Measurements from ENCODE around the gene MEOX2.

The MEOX2 gene

DNA sequence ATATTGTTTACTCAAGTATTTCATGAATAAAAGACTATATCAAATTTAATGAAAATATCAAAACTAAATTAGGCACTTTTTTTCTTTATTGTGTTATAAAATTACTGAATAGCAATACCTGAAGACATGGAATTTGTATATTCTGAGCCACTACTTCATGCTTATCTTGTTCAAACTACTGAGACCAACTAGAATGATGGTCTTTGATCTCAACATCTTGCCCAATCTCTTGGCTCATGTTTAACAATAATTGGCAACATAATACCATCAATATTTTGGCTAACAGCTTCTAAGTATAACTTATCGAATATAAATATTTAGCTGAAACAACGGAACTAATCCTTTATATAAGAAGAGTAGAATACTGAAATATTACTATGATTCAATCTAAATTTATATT, 68.2 kb downstream of the MEOX2 start:
- DNase-seq (ENCODE audit: low read depth in 4 of 4, low spot score in 1 of 4), result no peak

DNA sequence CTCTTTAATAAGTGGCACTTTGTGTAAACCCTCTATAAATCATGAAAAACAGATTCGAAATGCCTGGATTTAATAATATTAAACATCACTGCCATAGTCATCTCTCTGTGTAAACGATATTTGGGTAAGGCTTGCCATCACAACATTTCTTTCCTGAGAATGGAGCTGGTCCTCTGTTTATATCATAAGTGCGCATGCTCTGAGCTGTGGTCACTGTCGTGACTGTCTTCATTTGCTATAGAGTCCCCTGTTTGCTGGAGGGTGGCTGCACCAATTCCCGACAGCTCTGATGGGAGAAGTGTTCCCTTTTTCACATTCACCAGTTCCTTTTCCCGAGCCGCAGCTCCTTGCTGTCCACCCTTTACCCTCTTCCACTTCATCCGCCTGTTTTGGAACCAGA, 74.3 kb downstream of the MEOX2 start:
- DNase-seq (ENCODE audit: low read depth in 4 of 4, low spot score in 1 of 4), result no peak

DNA sequence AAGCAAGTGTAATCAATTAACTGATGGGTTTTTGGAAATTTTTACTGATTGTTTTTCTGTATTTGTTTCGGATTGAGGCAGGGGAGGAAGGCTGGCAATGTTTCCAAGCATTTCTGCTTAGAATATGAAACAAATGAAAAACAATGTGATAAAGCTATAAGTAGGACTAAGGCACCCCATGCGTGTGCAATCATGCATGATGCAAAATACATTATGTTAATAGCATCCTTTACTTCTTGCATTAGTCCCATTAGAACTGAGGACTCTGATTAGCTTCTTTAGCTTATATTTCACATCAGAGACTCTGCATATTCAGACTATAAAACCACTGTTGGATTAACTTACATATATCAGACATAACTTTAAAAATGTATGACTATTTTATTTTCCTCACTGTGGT, 76.0 kb downstream of the MEOX2 start:
- DNase-seq (ENCODE audit: low read depth in 4 of 4, low spot score in 1 of 4), result no peak

DNA sequence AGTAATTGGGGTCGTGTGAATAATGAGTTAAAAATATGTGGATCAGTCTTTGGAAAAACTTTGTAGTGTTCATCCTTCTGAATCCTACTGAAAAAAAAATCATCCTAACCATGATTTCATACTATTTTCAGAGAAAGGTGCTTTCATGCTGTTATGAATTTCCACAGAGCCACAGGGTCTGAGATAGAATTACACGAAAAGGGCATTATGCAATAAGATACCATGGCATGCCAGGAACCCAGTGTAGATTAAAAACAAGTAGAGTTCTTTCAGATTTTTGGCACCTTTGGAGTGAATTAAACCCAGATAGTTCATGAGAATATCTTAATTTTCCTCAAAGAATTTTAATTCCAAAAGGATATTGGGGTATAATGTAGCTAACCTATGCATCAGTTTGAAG, 77.2 kb downstream of the MEOX2 start:
- no peak for DNase-seq (ENCODE audit: low read depth in 4 of 4, low spot score in 1 of 4)

DNA sequence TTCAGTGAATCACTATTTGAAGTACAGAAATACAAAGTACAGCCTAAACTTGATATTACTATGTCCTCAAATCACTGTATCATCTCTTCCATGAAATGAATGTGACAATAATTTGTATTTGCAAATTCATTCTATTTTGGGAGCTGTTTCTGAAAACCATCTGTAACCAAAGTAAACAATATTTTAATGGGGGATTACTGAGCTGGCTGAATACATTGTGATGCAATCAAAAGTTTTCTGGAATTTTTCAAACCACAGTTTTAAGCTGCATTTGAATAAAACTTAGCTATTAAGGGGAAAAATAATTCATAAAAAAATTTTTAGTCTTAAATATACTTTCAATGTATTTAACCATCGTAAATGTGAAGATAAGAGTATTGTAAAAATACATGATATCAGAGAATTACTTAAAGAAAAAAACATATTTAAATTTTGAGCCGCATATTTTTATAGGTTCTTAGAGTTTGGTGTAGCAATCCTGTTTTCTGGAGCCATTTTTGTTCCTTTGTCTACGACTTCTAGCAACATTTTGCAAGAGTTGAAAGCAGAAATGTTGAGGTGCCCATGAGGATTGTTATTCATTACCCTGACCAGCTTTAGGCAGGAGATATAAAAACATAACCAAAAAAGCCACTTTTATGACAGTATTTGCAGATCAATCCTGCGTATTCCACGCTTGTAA, 78.8 kb downstream of the MEOX2 start:
- no peak for DNase-seq (ENCODE audit: low read depth in 4 of 4, low spot score in 1 of 4)

DNA sequence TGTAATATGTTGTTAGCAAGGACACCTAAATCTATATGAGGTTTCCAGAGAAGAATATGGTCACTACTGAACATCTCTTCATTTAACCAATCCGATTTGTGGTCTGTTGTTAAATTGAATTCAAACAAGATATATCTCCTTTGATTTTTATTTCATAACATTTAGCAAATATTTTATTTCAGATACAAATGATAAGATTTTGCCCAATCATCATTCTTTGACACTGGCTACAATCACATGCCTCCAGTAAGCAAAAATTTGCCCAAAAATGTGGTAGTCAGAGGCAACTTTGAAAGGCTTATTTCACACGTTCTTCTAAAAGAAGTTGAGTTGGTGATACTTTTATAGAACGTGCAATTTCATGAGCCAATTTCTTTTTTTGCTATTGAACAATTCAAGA, 79.9 kb downstream of the MEOX2 start:
- no peak for DNase-seq (ENCODE audit: low read depth in 4 of 4, low spot score in 1 of 4)

DNA sequence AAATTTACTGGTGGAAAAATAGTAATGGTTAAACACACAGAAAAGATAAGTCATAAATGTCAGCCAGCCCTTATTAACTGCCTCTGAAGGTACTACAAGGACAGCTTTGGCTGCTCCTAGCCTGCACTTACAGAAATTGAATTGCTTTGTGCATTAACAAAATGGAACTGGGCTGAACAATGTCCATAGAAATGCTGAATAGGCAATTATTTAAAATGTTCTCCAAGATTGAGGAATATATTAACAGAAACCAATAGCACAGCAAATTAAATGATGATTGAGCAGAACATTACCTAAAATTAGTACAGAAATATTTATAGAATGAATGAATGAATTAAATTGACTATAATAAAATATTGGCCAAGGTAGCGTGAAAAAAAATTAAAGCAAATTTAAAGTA, 82.3 kb downstream of the MEOX2 start:
- DNase-seq (ENCODE audit: low read depth in 4 of 4, low spot score in 1 of 4), result no peak

DNA sequence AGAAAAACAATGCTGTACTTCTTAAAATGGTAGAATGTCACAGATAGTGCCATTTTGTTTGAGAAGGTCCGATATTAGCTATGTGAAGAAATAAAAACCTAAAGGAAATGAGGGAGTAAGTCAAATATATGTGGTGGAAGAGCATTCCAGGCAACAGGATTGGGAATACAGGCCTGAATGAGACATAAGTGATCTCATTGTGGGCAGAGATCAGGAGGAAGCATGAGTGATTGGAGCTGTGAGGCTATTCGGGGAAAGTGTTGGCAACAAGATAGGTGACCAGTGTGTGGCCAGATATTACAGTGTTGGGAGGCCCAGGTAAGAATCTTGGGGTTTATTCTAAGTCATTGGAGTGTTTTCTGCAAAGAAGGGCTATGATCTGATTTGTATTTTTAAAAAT, 83.4 kb downstream of the MEOX2 start:
- no peak for DNase-seq (ENCODE audit: low read depth in 4 of 4, low spot score in 1 of 4)

DNA sequence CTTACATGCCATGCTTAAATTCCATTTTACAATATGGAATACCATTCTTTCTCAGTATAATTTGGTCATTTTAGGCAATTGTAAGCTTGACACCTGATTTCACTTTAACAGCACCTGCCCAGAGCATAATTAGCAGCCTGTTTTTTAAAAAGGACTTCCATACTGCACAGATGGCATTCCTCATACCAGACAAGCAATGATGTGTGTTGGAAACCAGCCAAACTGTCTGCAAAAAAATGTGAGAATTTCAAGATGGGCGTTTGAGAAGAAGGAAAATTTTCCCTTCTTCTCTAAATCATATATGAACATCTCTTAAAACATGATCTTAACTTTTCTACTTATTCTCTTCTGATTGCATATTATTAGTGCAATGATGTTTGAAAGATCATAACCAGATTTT, 84.2 kb downstream of the MEOX2 start:
- DNase-seq (ENCODE audit: low read depth in 4 of 4, low spot score in 1 of 4), result no peak

DNA sequence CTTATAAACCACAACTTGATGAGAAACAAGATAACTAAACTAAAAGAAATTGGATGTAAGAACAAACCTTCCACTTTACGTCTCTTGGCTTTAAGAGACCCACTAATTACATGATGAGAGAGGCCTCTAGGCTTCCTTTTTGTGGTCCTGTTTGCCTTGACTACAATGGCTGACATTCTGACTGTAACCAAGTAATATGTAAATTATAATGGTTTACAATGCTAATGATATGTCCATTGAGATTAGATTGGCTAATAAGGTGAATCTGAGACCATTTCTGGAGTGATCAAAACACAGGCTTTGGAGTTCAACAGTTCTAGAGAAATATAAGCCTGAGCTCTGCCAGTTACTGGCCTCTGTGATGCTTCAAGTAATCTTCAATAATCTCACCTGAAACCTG, 85.3 kb downstream of the MEOX2 start:
- DNase-seq (ENCODE audit: low read depth in 4 of 4, low spot score in 1 of 4), result no peak

DNA sequence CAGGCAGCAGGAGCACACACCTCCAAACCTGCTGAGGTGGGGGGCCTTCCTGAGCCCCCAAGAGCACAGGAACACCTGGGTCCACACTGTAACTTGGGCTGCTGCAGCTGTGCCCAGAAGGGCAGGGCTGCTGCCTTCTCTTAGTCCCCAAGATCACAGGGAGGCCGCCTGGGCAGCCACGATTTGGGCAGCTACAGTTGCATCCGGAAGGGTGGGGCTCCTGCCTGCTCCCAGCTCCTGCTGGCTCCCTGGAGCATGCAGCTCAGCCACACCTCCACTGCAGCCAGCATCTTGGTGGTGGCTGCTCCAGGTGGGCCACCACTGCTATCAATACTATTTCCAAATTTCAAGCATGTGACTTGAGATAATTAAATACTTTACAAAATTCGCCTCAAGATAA, 86.2 kb downstream of the MEOX2 start:
- DNase-seq (ENCODE audit: low read depth in 4 of 4, low spot score in 1 of 4), result no peak

DNA sequence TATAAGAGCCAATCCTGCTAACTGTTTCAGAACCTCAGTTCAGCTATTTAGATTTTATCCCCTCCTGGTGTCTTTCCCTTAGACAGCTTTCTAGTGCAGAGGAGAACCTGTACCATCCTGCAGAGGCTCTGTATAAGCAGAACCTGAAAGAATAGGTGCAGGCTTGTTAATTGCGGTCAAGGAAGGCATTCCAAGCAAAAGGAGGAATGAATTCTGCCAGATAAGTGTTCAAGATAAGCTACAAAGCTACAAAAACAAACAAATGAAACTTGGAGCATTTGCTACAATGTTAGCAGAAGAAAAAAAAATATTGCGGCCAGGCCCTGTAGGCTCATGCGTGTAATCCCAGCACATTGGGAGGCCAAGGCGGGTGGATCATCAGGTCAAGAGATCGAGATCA, 92.0 kb downstream of the MEOX2 start:
- DNase-seq (ENCODE audit: low read depth in 4 of 4, low spot score in 1 of 4), result no peak

DNA sequence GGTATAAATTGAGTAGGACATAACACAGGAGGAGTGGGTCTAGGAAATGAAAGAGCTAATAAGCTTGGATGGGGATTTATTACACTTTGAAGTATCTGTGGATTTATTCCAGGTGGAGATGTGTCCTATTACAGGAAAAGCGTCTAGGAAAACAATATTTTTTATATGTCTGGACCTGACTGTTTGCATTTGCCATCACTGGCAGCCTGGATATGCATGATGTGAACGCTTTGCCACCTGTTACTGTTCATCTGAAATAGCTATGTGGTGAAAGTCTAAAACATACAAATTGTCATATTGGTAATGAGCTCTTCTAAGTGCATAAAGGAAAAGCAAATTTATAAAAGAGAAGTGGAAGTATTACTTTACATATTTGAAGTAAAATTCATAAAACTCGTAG, 93.1 kb downstream of the MEOX2 start:
- DNase-seq (ENCODE audit: low read depth in 4 of 4, low spot score in 1 of 4), result no peak

DNA sequence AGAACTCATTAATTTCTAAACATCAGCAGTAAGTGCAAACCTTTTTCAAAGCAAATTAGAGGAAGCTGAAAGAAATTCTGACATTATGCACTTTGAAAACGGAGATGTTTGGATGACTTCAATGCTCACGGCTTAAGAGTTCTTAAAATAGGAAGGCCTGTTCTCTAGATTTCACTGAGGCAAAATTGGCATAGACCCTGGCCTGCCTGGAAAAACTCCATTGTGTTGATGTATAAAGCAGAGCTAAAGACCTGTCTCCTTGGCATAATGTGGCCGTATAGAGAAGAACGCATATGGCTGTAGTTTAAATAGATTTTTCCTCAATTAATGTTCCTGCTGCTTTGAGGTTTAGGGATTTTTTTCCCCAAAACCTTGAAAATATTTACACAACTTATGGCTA, 100.2 kb downstream of the MEOX2 start:
- no peak for DNase-seq (ENCODE audit: low read depth in 4 of 4, low spot score in 1 of 4)

DNA sequence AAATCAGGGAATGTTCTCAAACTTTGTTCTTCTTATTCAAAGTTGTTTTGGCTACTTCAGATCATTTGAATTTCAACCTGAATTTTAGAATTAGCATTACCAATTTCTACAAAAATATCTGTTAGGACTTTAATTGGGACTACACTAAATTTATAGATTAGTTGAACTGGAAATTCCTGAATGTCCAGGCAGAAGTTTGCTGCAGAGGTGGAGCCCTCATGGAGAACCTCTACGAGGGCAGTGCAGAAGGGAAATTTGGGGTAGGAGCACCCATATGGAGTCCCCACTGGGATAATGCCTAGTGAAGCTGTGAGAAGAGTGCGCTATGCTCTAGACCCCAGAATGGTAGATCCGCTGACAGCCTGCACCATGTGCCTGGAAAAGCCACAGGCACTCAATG, 101.9 kb downstream of the MEOX2 start:
- no peak for DNase-seq (ENCODE audit: low read depth in 4 of 4, low spot score in 1 of 4)

DNA sequence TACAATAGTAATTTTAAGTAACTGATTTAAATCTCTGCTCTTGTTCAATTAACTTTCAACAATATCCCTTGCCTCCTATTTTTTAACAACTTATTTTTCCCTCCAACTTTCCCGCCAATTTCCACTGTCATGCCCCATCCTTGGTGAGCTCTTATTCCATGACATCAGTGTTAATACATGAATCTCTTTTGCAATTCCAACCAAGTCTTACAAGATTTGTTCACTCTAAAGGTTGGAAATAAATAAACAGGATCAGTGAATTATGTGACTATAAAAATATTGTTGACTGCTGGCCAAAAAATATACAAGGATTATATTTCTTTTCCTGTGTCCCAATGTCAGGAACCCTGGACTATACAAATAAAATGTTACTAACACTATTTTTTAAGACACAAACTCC, 103.7 kb downstream of the MEOX2 start:
- no peak for DNase-seq (ENCODE audit: low read depth in 4 of 4, low spot score in 1 of 4)

DNA sequence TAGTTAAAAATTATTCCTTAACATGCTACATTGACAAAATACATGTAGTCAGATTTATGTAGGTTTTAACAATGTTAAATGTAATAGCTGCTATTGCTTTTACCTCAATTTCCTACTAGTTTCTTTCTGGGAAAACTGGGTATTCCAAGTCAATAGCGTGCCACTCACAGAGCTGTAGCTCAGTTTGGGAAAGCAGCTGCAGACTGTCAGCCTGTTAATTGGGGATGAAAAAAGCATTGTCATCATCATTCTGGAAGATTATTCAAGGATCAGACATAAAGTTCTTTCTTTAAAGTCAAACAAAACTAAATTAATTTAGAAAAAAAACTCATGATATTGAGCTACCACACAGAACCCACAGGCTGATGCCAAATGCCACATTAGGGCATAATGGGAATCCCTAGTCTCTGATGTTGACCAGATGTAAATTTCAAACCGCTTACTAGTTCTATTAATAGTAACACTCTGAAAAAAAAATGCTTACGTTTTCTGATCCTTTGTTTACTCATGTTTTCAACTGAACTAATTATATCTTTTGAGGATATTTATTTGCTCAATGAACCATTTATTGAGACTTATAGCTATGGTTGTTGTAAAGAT, 105.0 kb downstream of the MEOX2 start:
- DNase-seq (ENCODE audit: low read depth in 4 of 4, low spot score in 1 of 4), result no peak

DNA sequence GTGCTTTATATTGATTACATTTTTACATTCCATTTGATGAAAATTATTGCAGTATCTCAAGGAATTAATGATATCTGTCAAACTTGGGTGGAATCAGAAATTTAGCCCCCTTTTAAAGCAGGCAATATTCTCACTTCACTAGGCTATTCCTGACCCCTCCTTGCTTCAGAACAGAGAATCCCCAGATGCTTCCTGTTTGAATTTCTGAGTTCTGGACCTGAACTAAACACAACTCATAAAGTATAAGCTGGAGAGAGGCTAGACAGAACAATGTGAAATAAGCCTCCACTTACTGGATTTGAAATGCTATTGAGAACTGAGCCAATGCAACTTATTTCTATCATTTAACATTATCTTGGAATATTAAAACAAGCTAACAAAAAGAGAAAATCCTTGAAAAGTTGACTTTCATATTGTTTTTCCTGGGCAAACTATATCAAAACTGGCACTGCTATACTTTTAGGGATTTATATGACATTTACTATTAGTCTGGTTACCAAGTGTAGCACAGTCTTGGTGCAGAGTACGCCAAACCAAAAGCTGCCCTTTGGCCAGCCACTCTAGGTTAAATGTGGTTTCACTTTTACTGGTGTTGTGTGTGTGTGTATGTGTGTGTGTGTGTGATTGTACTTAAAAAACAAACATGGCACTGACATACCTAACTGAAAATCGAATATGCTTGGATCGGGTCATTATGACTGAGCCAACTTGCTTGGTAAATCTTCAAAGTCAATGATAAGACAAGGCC, 105.7 kb downstream of the MEOX2 start:
- DNase-seq (ENCODE audit: low read depth in 4 of 4, low spot score in 1 of 4), result no peak

DNA sequence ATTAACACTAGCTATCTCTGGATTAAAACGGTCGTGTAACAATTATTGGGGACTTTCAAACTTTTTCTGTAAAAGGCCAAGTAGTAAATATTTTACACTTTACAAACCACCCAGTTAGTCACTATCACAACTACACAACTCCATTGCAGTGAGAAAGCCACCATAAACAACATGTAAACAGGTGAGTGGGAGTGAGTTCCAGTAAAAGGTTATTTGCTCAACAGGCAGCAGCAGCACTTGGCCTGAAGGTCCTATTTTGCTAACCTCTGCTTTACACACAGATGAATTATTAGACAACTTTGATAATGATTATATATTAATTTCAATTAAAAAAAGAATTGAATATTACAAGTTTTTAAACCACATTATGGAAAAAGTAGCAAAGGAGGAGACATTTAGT, 108.9 kb downstream of the MEOX2 start:
- no peak for DNase-seq (ENCODE audit: low read depth in 4 of 4, low spot score in 1 of 4)

DNA sequence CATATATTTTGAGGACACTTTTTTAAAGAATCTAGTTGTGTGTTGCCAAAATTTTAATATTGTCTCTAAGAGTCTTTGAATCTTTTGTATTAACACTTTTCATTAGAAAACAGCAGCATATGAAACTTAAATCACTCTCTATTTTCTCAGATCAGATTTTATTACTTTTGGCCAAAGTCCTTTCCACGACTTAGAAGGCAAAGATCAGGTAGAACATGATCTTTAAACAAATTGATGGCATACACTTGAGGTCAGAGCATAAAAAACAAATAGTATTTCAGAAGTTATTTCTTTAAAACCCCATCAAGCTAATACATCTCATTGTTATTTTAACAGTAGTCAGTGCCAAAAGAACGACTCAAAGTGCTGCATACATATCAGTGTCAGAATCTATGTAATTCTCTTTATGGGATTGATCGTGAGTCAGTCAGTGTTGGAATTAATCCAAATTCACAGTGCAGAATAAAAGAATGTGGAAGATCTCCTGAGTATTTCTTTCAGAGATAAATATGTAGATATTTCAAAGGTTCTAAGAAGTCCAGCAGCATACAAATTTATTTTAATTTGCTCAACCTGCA, 115.1 kb downstream of the MEOX2 start:
- DNase-seq (ENCODE audit: low read depth in 4 of 4, low spot score in 1 of 4), result no peak

DNA sequence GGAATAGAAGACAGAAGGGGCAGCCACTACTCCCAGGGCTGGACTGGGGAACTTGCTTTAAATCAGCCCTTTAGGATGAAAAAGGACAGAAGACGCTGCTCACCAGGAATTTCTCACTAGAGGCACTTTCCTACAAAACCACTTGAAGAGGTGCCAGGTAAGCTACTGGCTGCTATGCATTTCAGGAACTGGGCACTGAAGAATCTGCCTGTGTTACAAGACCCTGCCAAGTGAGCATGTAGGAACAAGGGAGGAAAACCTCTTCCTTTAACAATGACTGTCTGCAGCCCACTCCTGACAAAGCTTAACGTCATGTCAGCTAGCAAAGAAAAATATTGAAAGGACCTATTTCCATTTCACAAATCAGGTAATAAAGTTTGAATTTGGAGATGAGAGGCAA, 118.8 kb downstream of the MEOX2 start:
- DNase-seq (ENCODE audit: low read depth in 4 of 4, low spot score in 1 of 4), result no peak

DNA sequence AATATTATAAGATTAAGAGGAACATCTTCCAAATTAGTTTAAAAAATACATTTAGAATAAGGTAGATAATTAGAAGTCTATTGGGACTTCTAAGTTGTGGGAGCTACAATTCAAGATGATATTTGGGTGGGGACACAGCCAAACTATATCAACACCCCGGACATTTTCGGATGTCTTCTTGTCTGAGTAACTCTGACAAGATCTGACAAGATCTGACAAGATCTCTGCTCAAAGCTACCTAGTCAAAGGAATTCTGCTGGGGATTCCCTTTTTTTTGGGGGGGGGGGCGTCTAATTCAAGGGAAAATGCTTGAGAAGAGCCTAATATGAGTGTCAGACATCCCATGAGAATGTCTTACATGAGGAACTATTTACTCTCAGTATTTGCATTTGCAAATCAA, 119.4 kb downstream of the MEOX2 start:
- no peak for DNase-seq (ENCODE audit: low read depth in 4 of 4, low spot score in 1 of 4)
